GM23248 (cell line): ENCODE results near the gene MPHOSPH9.
"Not testable (repeated sequence)": the region's sequence is repeated elsewhere in the genome, so short reads cannot be mapped to it uniquely, and the experiment has no call there.

ENCODE experiments used
- EZH2 ChIP-seq: fragments of 200-600 bp; sonication (generic); IDR thresholded peaks from 2 replicates; pipeline ENCODE4 v1.6.1; 2018; ENCODE audit warnings: antibody characterized with exemption, mild to moderate bottlenecking; ENCODE audit not compliant: insufficient read depth, poor library complexity, severe bottlenecking
- EZH2phosphoT487 ChIP-seq: fragments of 200-600 bp; sonication (generic); IDR thresholded peaks from 2 replicates; pipeline ENCODE4 v1.6.1; 2018; ENCODE audit warnings: antibody characterized with exemption, moderate library complexity, mild to moderate bottlenecking, low read depth; ENCODE audit not compliant: insufficient read depth

- TF ChIP-seq EZH2phosphoT487, EZH2: not testable (repeated sequence)
These were observed 16.2 kb upstream of the MPHOSPH9 start for GRCh38 chr12:123248996-123249741.
